Kidney epithelial cell (primary cell): ENCODE data around the gene ENO4. TPM values are rescaled to one million over a fixed set of nuclear protein-coding genes. Genes with fewer than 3 reads are reported as not detected.

Experiments
- DNase-seq: peaks from one replicate; pipeline ENCODE4 v3.0.0-alpha.2; 2010; ENCODE audit warnings: low read depth
- H3K27me3 ChIP-seq: 2 replicates; pipeline ENCODE4 v1.6.0; 2011; ENCODE audit warnings: low read length; ENCODE audit not compliant: control insufficient read depth, insufficient read depth
- H3K36me3 ChIP-seq: 2 replicates; pipeline ENCODE4 v1.5.1; 2011; ENCODE audit warnings: low read length; ENCODE audit not compliant: control insufficient read depth, insufficient read depth
- H3K4me3 ChIP-seq: 2 replicates; pipeline ENCODE4 v1.5.1; 2011; ENCODE audit warnings: low read depth, mild to moderate bottlenecking, control low read depth, low read length
- total RNA-seq: library from RNA; depleted of rRNA; stranded (reverse); fragments of >200 nt; gene quantifications from 2 replicates; pipeline ENCODE4 v1.2.3, GENCODE V29; 2015
- TF ChIP-seq, protein P1 (sequence below): IDR thresholded peaks from 2 replicates; pipeline ENCODE4 v1.5.1; 2011; ENCODE audit warnings: mild to moderate bottlenecking, moderate library complexity, low read length, control low read depth, inconsistent platforms; ENCODE audit not compliant: insufficient read depth, poor library complexity, severe bottlenecking

Gene ENO4
- total RNA-seq, 1 donor from 2014 or later, result 0.21 TPM

DNA sequence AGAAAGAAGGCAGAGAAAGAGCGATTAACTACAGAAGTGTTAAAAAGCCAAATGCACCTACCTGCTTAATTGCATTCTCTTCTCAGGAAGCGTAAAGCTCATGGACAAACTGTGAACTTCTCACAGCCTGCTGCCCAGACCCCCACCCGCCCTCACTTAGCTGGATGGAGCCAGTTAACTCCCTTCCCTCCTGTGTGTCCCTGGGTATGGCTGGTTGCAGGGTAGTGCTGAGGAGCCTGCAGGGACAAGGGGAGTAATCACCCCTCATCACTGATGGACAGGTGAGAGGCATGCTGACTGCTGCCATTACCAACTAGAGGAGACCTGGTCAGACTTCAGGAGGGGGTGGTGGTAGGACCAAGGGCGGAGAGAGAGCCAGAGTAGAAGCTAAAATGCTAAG lies 37.5 kb downstream of the ENO4 start:
- TF ChIP-seq, protein P1, sequence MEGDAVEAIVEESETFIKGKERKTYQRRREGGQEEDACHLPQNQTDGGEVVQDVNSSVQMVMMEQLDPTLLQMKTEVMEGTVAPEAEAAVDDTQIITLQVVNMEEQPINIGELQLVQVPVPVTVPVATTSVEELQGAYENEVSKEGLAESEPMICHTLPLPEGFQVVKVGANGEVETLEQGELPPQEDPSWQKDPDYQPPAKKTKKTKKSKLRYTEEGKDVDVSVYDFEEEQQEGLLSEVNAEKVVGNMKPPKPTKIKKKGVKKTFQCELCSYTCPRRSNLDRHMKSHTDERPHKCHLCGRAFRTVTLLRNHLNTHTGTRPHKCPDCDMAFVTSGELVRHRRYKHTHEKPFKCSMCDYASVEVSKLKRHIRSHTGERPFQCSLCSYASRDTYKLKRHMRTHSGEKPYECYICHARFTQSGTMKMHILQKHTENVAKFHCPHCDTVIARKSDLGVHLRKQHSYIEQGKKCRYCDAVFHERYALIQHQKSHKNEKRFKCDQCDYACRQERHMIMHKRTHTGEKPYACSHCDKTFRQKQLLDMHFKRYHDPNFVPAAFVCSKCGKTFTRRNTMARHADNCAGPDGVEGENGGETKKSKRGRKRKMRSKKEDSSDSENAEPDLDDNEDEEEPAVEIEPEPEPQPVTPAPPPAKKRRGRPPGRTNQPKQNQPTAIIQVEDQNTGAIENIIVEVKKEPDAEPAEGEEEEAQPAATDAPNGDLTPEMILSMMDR, result no peak
- no peak overlapping the region for H3K4me3 ChIP-seq

DNA sequence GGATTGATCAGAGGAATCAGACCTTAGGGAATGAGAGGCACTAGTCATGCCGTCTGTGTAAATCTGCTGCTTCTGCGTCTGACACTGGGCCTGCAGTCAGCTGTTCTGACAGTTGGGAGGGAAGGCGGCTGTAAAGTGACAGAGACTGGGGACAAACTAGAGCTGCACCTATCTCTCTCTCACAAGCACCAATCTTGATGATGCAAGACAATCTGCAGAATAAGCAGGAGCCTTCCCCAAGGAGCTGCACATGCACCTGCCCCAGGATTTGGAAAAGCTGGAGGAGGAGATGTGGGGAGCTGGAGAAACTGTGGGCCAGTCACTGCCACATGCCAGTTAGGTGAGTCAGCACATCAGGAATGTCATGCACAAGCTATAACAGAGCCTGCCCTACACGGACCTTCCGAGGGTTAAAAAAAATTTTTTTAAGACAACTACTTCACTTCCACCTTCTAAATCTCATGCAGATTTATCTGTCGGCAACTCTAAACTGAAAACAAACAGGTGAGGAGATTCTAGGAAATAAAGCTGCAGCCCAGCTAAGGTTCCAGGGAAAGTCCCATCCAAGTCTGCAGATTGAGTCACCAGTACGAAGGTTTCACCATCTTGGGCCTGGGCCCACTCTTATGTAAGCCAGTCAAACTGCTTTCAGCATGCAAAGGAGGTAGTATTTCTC lies 39.2 kb downstream of the ENO4 start:
- TF ChIP-seq, protein P1, result no peak
- H3K36me3 ChIP-seq, result no peaks in the 10 kb centered on the region
- no peaks in the 10 kb centered on the region for H3K27me3 ChIP-seq
- no peak overlapping the region for H3K4me3 ChIP-seq
- DNase-seq, result peak; percentile 78

More for the DNA sequence above, 37.5 kb downstream of the ENO4 start:
- DNase-seq, result no peak
- Histone ChIP-seq H3K36me3 (no peaks in the 10 kb centered on the region), H3K27me3 (no peaks in the 10 kb centered on the region)

DNA sequence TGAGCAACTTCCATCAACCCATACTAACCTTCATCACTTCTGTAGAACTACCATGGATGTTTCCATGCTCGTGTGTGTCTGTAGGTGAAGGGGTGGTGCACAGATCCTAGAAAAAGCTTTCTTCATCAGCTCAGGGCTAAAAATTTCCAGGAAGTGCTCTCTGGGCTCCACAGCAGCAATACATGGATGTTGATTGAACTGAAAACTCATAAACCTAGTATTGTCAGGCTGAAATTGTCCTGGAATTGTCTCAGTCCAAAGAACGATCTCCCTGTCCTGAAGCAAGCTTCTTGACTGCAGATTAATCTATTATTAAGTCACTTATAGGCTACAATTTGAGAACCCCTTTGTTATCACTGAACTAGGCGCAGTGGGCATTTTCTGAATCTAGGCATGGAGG lies 39.8 kb downstream of the ENO4 start:
- Histone ChIP-seq H3K36me3 (no peaks in the 10 kb centered on the region), H3K4me3 (no peak overlapping the region), H3K27me3 (no peaks in the 10 kb centered on the region)
- TF ChIP-seq, protein P1, result no peak
- no peak for DNase-seq

DNA sequence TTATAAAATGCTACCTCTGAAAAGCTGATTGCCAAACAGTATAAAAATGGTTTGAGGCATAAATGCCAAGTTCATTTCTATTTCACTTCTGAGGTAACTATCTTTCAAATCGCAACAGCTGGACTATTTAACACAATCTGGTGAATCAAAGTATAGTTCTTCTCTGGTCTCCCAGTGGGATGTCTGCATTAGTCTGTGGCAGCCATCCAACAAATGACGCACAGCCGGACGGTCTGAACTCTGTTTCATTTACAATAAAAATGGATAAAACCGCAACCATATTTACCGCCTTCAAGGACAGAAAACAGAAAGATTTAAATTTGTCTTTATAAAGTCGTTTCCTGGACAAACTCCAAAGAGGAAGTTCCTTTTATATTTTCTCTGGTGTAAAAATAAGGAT lies 41.9 kb downstream of the ENO4 start:
- no peak for DNase-seq
- TF ChIP-seq, protein P1, result no peak
- Histone ChIP-seq H3K27me3 (no peaks in the 10 kb centered on the region), H3K36me3 (no peaks in the 10 kb centered on the region), H3K4me3 (no peak overlapping the region)

DNA sequence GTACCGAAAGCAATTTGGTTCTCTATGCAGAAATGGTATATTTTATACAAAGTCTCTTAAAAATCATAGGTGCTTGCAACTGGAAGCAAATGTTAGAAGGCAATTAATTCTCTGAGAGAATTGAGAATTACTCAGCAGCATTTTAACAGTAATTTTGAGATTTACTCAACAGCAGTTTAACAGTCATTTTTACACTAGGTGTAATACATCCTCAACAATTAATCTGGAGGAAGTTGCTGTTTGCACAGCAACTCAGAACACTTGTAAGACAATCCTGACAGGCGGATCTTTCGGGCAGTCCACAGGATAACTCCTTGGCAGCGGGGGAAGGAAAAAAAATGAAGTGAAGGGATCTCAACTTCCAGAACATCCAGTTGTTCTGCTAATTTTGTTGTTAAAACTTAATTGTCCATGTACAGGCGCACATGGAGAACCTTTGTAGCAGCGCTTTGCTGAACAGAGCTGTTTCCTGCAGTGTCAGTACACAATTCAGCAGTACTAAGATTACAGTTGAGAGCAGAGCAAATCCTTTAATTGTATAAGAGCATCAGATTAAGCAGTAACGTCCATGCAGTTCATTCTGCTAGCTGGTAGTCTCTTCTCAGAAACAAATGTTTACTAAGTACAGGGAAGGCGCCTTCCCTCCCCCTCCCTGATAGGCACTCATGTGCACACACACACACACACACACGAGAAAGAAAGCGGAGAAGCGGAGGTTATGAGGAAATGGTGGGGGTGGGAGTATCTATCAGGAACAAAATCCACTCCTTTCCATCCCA lies 43.8 kb downstream of the ENO4 start:
- DNase-seq, result no peak
- H3K27me3 ChIP-seq, result no peaks in the 10 kb centered on the region
- H3K4me3 ChIP-seq, result no peak overlapping the region
- no peaks in the 10 kb centered on the region for H3K36me3 ChIP-seq
- TF ChIP-seq, protein P1, result no peak
